AG04449 (cell line): ENCODE measurements around the gene MTHFD1L.

Source experiments
- CTCF ChIA-PET: fragments of 350-600 bp; formaldehyde crosslinking; extraction: SDS; loops from one replicate; lab custom pipeline; 2021; ENCODE audit warnings: antibody characterized with exemption; lab: Yijun Ruan, JAX
- POLR2A ChIA-PET: fragments of 400-600, 350-600 bp; formaldehyde crosslinking; extraction: SDS; loops from one replicate; lab custom pipeline; 2020; ENCODE audit warnings: antibody characterized with exemption, inconsistent platforms; lab: Yijun Ruan, JAX
- DNase-seq: peaks from one replicate; pipeline ENCODE4 v3.0.0-alpha.2; 2010; ENCODE audit warnings: low read depth, low spot score
- H3K4me3 ChIP-seq: 2 replicates; pipeline ENCODE4 v1.5.1; 2011; ENCODE audit warnings: low read depth, mild to moderate bottlenecking, control low read depth, low read length
- TF ChIP-seq, protein P1 (sequence below): IDR thresholded peaks from one replicate; pipeline ENCODE4 v1.5.1; 2011; ENCODE audit warnings: mild to moderate bottlenecking, moderate library complexity, low read length, control low read depth, inconsistent platforms; ENCODE audit not compliant: insufficient read depth; ENCODE audit errors: missing control alignments

MTHFD1L gene

DNA sequence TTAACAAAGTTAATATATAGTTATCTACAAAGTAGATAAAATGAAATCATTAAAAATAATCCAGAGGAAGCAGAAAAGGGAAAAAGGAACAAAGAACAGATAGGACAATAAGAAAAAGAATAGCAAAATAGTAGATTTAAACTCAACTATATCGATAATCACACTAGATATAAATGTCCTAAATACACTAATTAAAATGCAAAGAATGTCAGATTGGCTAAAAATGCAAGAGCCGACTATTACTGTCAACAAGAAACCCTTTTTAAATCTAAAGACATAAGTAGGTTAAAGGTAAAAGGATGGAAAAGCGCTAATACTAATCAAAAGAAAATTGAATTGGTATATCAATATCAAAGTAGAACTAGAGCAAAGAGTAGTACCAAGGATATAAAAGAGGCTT, 209.5 kb downstream of the MTHFD1L start:
- CTCF ChIA-PET = interaction anchor here (1.0 kb wide), 1 partner anchor 249 kb away, joined by 3 read pairs; no protein-coding TSS in a partner anchor
- no peak overlapping the region for H3K4me3 ChIP-seq
- DNase-seq = no peak
- TF ChIP-seq, protein P1, sequence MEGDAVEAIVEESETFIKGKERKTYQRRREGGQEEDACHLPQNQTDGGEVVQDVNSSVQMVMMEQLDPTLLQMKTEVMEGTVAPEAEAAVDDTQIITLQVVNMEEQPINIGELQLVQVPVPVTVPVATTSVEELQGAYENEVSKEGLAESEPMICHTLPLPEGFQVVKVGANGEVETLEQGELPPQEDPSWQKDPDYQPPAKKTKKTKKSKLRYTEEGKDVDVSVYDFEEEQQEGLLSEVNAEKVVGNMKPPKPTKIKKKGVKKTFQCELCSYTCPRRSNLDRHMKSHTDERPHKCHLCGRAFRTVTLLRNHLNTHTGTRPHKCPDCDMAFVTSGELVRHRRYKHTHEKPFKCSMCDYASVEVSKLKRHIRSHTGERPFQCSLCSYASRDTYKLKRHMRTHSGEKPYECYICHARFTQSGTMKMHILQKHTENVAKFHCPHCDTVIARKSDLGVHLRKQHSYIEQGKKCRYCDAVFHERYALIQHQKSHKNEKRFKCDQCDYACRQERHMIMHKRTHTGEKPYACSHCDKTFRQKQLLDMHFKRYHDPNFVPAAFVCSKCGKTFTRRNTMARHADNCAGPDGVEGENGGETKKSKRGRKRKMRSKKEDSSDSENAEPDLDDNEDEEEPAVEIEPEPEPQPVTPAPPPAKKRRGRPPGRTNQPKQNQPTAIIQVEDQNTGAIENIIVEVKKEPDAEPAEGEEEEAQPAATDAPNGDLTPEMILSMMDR = no peak
- POLR2A ChIA-PET = no interaction called here

DNA sequence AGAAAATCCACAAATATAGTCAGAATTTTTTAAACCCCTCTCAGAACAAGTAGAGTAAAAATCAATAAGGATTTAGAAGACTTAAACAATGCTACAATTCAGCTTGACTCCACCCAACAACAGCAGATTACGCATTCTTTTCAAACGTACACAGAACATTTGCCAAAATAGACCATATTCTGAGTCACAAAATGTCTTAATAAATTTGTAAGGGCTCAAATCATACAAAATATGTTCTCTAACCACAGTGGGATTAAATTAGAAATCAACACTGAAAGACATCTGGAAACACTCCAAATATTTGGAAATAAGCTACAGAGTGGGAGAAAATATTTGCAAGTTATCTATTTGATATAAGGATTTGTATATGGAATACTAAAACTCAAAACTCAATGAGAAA, 210.0 kb downstream of the MTHFD1L start:
- ChIA-PET POLR2A (no interaction called here), CTCF (interaction anchor here (1.0 kb wide), 1 partner anchor 249 kb away, joined by 3 read pairs; no protein-coding TSS in a partner anchor)
- H3K4me3 ChIP-seq = no peak overlapping the region
- DNase-seq = no peak
- TF ChIP-seq, protein P1 = no peak

DNA sequence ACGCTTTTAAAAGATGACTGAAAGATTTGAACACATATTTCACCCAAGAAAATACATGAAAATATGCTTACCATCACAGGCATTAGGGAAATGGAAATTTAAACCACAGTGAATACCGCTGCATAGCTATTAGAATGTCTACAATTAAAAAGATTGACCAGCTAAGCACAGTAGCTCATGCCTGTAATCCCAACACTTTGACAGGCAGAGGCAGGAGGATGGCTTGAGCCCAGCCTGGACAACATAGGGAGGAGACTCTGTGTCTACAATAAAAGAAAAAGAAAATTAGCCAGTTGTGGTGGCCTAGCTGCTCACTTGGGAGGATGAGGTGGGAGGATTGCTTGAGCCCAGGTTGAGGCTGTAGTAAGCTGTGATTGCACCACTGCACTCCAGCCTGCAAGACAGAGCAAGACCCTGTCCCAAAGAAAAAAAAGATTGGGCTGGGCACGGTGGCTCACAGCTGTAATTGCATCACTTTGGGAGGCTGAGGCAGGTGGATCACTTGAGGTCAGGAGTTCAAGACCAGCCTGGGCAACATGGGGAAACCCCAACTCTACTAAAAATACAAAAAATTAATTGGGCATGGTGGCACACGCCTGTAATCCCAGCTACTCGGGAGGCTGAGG, 210.5 kb downstream of the MTHFD1L start:
- ChIA-PET CTCF (interaction anchor here (1.0 kb wide), 1 partner anchor 248 kb away, joined by 3 read pairs; no protein-coding TSS in a partner anchor), POLR2A (no interaction called here)
- H3K4me3 ChIP-seq = no peak overlapping the region
- TF ChIP-seq, protein P1 = no peak
- DNase-seq = no peak

DNA sequence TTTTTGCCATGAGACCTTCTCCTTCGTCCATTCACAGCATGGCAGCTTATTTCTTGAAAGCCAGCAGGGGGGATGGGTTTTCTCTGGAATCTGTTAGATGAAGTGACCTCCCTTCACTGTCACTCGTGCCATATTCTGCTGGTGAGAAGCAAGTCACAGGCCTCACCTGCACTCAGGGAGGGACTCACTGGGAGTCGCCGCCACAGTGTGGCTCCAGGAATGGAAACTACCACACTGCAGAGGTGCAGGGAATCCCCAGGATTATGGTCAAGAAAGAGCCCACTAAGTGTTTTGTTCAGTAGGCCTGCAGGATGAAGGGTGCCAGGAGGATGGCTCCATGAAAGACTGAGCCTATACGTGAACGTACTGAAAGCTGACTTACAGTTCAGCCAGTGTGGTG, 213.2 kb downstream of the MTHFD1L start:
- POLR2A ChIA-PET = no interaction called here
- TF ChIP-seq, protein P1 = no peak
- H3K4me3 ChIP-seq = no peak overlapping the region
- DNase-seq = no peak
- CTCF ChIA-PET = interaction anchor here (1.2 to 1.4 kb wide), 3 partner anchors 58 to 246 kb away, joined by 3 to 5 read pairs (median 3); no protein-coding TSS in a partner anchor

DNA sequence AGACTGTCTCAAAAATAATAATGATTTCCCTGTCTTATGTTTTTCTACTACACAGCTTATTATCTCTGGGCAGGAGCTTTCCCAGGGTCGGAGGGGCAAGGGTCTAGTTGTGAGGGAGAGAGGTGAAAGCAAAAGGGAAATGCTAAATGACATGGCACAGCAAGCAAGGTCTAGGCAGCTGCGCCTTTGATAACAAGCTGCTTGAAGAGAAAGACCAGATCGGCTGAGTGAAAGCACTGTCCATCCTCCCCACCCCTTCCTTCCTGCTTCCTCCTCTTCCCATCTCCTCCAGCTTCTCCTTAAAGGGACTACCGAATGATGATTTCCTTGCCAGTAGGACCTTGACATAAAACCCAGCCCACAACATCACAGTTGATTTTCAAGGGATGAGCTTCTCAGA, 216.2 kb downstream of the MTHFD1L start:
- no peak overlapping the region for H3K4me3 ChIP-seq
- TF ChIP-seq, protein P1 = no peak
- CTCF ChIA-PET = interaction anchor here (1.1 to 2.5 kb wide), 3 partner anchors 7 to 243 kb away, joined by 3 to 8 read pairs (median 3); no protein-coding TSS in a partner anchor
- POLR2A ChIA-PET = interaction anchor here (0.5 to 1.5 kb wide), 2 partner anchors 10 to 265 kb away, joined by 4 to 5 read pairs; no protein-coding TSS in a partner anchor
- DNase-seq = no peak

DNA sequence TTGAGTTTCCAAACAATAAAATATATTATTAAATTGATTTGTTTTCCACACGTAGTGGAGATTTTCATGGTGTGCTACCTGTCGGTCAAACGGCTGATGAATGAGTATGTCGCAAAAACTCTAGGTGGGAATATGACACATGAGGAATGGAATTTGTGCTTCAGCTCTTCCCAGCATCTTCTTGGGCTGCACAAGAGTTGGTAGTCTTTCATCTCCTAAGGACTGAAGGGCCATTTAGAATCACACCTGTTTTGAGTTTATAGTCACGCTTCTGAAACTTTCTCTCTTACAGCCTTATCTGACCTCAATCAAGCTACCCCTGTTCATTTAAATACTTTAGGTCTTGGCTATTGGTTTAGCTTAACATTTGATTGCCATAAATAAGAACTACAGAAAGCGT, 216.6 kb downstream of the MTHFD1L start:
- DNase-seq = no peak
- POLR2A ChIA-PET = interaction anchor here (0.5 to 1.5 kb wide), 2 partner anchors 10 to 266 kb away, joined by 4 to 5 read pairs; no protein-coding TSS in a partner anchor
- CTCF ChIA-PET = interaction anchor here (1.1 to 2.5 kb wide), 3 partner anchors 8 to 242 kb away, joined by 3 to 8 read pairs (median 3); no protein-coding TSS in a partner anchor
- TF ChIP-seq, protein P1 = no peak
- H3K4me3 ChIP-seq = no peak overlapping the region
